ENCODE data around the gene ING3.

Gene ING3

DNA sequence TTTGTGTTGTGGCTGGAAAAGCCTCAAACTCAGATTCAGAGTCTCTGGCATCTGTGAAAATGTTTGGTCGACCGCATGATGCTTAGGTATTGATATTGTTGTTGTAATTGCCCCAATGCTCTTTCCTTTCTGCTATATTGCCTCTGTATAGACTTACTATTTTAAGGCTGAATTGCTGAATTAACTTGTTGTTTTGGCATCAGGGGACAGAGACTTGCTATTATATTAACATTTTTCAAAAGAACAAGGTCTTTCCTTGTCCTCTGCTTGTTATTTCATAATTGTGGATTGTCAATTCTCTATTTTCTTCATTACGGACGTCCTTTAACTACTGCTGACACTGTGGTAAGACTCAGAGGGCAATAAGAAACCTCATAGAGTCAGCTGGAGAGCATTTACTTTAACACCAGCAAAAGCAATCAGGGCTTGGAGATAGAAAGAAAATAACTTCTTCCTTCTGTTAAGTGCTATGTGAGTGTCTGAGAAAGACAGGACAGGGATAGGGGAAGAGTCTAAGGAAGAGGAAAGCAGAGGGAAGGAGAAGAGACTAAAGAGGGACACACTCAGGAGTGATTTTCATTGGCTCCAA is 55.5 kb downstream of the ING3 start:
- DNase-seq, result no peak

DNA sequence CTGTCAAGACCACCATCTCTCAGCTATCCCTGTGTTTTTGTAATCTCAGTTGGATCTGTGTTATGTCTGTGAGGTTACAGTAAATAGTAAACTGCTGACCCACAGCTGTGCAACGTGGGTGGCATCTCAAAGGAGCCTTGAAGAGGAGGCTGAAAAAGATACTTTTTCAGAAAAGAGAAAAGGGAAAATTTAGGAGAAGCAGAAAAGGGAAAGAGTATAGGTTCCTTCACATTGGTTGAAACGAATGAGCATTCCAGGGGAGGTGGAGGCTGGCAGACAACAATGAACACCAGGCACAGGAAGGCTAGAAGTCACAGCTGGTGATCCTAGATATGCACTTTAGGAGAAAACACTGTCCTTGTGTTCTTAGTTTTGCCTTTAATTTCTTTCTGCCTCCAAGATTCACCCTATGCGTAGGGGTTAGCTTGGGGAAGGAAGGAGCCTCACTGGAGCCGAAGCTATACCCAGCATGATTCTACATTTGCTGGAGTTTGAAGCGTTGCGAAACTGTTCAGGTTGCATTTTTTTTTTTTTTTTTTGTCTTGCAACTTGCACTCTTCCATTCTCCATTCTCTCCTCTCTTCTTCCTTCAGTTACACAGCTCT is 56.2 kb downstream of the ING3 start:
- DNase-seq, result no peak

DNA sequence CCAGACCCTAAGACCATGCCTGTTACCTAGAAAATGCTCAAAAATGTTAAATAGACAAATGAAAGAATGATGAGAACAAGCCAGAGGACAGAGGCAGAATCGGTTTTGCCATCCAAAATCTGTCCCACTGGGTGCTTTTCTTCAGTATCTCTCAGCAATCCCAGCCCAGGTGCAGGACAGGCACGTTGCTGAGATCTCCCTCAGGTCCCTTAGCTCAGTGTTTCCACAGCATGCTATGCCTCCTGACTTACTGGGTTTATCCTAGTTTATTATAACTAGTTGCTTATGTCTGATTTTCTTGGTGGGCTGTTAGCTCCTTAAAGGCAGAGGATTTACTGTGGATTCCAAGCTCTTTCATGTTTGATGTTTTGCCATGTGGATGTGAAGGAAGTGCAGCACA is 58.2 kb downstream of the ING3 start:
- no peak for DNase-seq

DNA sequence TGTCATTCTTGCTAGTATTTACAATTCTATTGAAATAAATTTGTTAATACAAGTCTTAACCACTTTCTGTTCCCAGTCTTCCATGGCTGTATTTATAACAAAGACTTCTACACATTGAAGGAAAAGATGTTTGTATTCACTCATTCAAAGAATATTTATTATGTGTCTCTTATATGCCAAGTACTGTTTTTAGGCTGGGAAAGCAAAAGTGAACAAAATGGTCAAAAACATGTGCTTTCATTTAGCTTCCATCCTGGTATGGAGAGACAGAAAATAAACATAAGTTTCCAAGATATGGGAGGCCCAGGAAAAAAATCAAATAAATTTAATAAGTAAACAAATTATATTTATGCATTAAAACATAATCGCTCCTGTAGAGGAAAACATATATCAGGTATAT is 60.8 kb downstream of the ING3 start:
- no peak for DNase-seq

DNA sequence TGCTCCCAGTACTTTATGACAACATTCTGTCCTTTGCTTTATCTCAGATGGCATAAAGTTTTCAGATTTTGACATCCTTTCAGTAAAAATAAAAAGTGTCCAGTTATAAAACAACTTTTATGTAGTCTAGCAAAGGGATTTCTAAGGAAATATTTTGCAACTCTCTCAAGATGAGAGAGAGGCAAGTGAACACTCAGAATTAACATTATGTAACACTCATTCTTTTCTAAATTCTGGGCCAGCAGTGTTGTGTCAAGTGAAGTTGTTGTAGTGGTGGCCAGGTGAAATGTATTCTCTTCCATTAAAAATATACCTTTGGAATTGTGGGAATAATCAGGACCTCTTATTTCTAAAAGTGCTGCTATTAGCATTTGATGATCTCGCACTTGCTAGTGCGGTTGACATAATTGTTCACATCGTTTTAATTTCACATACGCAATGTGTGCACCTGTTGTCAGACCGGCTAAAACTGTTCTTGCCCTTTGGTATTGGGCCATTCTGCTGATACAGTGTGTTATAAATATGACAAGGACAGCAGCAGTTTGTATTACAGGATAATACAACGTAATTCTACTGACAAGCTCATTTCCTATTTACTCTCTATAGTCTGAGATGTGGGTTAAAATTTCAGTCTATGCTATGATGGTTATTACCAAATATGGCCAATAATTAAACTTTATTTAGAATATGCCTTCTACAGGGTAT is 61.7 kb downstream of the ING3 start:
- DNase-seq, result no peak

DNA sequence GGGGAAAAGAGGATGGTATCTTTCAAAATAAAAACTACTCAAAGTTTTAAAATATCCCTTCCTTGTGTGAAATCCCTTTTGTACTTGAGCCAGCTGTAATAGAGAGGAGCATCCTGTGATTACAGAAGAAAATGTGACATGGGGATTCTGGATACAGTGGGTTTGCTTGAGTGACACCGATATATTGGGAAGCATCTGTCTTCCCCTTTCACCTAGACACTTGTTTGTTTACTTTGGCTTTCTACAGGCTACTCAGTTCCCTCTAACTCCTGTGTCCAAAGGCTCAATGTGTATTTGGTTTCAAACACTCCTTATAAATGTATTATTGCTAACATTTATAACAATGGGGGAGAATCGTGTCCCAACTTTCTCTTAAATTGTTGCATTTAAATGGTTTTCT is 62.3 kb downstream of the ING3 start:
- no peak for DNase-seq

DNA sequence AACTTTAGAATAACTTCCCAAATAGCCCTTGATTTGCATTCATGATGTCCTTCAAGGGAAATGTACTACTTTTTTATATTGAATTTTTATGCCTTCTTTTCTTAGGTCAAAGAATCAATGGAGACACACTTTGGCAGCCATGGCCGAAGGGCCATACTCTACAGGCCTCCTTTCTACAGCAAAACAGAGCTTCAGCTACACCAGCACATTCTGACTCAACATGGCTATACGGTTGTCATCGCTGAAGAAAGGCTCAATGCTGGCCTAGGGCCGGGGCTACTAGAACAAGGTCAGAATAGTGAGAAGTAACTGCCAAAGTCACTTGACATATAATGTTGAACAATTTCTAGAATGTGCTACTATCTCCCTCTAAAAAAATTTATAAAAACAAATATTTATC is 65.0 kb downstream of the ING3 start:
- no peak for DNase-seq

DNA sequence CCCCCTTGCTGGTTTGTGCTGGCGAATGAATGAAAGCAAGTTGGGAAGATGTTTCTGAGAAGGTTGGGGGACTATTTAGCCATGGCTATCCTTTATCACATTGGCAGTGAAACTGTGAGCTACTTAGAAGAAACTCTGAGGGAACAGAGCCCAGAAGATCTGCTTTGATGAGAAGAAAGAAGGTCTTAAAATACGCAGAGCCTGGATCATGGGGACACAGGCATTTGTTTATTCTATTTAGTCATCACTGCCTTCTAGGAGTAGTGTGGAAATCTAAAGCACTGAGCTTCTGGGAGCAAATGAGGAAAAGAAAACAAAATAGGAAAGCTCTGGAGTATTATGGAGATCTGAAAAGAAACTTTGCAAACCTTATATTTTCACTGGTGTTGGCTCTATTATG is 66.4 kb downstream of the ING3 start:
- DNase-seq, result no peak

DNA sequence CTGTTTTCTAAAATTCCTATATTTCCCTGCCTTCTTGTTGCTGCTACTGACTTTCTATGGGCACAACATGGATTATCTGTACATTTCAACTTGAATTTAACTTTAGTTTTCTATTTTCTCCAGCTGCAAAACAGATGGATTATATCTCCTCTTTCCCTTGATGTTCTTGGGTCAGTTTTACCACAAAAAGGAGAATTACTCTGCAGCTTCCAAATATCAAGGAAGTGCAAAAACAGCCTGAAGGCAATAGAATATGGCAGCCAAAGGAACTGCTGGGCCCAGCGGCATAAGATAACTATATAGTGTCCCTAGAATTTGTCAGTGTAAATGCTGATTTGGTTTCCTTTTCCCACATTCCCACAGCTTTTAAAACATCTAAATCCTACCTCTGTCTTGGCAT is 67.0 kb downstream of the ING3 start:
- no peak for DNase-seq

DNA sequence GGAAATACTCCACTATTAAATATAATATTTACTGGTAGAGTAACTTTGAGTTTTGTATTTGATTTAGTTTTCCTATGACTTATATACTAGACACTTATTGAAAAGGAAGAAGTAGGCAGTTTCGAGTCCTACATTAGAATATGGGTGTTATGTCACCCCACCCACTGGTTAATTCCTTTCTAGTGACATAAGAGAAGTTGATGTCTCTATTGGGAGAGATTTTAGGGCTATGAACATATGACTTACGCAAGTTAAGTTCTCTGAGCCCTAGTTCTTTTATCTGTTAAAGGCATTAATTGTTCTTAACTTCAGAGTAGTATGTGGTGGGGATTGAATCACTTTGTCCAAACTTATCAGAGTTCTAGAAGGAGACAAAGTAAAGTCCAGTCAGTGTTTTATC is 68.4 kb downstream of the ING3 start:
- no peak for DNase-seq

DNA sequence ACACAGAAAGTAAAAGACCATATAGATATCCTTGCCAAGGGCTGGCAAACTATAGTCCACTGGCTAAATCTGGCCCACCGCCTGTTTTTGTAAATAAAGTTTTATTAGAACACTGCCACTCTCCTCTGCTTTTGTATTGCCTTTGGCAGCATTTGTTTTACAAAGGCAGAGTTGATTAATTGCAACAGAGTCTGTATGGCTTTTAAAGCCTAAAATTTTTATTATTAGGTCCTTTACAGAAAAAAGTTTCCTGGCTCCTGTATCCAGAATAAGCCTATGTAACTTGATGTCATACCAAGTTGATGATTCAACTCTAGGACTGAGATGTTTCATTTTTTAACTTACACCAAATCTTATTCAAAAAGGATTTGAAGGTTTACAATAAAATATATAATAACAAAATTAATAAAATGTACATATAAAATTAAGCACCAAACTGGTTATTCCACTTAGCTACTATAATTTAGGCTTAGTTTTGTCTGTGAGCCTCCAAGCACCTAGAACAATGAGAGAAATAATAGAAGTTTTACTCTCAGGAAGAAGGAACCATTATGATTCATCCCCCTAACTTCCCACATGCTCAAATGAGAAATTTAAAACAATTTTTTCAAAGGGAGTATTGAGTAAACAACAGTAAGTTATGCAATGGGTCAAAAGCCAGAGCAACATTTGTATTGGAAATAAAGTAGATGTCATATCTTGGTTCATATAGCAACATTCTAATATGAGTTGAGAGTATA is 69.8 kb downstream of the ING3 start:
- DNase-seq, result no peak

DNA sequence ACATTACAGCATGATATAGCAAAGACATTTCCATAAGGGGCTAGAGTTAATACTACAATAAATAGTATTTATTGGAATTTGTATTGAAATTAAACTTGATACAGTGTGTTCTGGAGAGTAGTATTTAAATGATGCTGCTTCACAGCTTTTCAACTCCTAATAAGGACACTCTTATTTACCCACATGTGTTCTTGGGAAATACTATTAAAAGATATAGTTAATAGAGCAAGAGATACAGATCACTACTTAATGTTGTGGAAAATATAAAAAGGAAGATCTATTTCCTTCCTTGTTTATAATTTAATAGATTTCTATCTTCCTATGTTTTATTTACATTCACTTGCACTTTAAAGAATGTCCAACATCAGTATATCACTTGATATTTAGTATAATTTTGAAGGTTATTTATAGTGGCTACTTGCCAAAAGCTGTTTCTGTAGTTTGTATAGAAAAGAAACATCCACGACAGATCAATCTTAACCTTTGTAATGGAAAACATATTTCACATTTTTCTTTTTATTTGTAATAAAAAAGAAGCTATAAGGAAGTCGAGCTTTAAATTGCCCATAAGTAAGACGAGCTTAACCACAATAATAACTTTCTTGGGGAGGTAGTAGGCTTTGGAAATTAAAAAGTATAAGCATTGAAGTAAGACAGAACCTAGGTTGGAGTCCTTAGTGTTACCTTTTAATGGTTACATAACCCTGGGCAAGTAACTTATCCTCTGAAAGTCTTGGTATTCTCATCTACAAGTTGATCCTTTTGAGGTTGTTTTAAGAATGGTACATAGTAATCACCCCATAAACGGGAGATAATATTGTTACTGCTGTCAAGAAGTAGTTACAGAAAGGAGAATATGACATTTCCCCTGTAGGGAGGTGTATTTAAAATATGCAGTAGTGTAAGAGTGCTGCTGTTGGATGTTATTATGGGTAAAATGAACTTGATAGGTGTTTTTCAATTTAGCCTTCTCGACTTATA is 70.7 kb downstream of the ING3 start:
- DNase-seq, result no peak

DNA sequence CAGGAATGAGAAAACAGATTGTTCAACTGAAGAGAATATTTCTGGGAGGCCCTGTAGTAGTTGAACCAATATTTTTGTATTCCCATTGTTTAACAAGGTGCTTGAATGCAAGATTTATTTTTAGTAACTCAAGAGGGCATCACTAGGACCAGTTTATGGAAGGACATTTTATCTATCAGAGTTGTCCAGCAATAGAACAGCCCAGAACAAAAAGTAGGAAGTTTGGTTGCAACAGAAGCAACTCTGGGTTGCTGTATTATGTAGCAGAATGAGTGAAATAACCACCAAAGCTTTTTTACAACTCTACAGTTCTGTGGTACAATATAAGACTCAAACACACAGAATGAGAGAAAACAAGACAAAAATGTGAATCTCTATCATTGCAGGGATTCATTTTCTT is 72.6 kb downstream of the ING3 start:
- DNase-seq, result no peak

DNA sequence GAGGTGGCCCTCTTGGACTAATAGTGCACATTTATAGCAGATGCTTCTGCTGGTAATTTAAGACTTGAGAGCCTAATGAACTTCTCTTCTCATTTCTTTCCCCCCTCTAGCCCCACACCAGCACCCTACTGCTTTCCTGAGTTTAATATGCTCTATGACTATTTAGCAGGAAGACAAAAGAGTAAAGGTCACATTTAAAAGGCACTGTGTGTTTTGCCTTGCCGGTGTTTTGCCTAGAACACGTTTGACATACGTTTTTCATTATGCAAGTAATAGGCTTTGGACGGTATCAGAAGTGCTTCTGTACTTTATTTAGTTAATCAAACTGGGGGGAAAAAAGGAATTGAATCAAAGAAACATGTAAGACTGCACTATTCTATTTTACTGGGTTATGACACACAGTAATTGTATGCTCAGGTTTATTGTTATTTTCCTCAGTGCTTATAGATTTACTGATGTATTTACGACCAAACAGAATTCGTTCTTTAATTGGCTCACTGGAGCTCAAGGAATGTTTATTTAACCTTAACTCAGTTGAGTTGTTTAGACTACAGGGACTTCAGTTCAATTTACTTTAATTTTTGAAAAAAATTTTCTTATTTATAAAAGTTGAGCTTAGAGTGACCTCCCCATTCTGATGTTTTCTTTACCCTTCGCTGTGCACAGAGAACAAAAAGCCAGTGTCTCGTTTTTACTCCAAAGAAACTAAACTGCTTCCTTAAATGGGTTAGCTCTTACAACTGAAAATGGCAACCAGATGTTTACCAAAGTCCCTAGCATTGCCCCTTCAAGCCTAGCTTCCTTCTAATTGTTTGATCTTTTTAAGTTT is 73.3 kb downstream of the ING3 start:
- DNase-seq, result no peak

DNA sequence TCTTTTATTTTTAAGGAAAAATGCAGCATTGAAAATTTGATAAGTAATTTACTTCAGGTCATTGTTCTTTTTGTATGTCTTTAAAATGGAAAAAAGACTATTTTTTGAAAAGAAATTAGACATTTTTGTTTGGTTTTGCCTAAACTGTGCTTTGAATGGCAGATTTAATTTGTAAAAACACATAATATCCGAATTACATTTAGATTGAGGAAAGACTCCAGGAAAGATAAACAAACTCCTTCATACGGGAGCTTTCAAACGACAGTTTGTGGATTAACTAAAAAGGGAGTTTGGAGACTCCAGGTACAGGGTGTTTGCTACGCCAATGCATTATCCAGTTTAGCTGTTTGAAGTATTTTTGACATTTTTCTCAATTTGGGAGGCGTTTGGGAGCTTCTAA is 74.0 kb downstream of the ING3 start:
- no peak for DNase-seq

DNA sequence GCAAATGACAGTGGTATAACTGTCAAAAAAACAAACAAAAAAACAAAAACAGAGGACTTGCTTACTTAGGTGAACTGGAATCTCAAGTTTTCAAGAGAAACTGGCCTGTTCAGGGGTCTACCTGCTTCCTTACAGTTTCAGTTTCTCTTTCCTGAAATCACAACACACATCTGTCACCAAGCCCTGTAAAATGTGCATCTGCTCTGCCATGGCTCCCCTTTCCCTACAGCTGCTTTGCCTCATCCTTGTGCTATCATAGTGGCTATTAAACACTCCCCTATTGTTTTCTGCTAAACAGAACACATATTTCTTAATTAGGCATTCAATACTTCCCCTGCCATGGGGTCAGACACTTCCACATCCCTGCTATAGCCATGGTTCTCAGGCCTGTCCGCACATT is 75.6 kb downstream of the ING3 start:
- DNase-seq, result no peak

DNA sequence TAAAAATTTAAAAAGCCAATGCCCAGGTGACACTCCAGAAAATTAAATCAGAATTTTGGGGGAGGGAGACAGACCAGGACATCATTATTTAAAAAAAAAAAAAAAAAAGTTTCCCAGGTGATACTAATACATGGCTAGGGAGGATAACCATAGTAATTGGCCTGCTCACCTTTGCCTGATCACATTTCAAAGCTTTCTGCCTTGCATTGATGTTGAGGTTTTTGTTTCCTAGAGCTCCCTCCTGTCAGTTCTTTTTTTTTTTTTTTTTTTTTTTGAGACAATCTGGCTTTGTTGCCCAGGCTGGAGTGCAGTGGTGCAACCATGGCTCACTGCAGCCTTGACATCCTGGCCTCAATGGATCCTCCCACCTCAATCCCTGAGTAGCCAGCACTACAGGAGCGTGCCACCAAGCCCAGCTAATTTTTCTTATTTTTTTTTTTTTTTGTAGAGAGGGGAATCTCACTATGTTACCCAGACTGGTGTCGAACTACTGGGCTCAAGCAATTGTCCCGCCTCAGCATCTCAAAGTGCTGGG is 76.1 kb downstream of the ING3 start:
- DNase-seq, result no peak

Data from DMS79 (cell line).